K562 (cell line): ENCODE data around the gene PPP1R13L. TPM values are rescaled to one million over a fixed set of nuclear protein-coding genes. Genes with fewer than 3 reads are reported as not detected.

Source experiments
- CBX2 ChIP-seq: fragments of 200-600 bp; sonication (generic); IDR thresholded peaks from one replicate; pipeline ENCODE4 v1.6.1; 2012; ENCODE audit warnings: mild to moderate bottlenecking, low read length, inconsistent platforms; ENCODE audit not compliant: insufficient read depth, poor library complexity, severe bottlenecking
- DNMT1 ChIP-seq: fragments of 450-650 bp; IDR thresholded peaks from 2 replicates; pipeline ENCODE4 v1.6.1; 2016; ENCODE audit warnings: antibody characterized with exemption, mild to moderate bottlenecking
- ETS2 ChIP-seq: IDR thresholded peaks from 2 replicates; pipeline ENCODE4 v1.6.1; 2016; ENCODE audit warnings: borderline replicate concordance, missing genetic modification characterization, mild to moderate bottlenecking, moderate library complexity, missing compliant biosample characterization; ENCODE audit not compliant: poor library complexity, severe bottlenecking
- HNRNPUL1 ChIP-seq: fragments of 200-400 bp; formaldehyde crosslinking; IDR thresholded peaks from 2 replicates; pipeline ENCODE4 v1.6.1; 2017; ENCODE audit warnings: low read length
- ILK ChIP-seq: fragments of 450-650 bp; IDR thresholded peaks from 2 replicates; pipeline ENCODE4 v1.6.1; 2016; ENCODE audit warnings: missing genetic modification characterization, low read depth, mild to moderate bottlenecking, missing compliant biosample characterization, moderate library complexity, borderline replicate concordance
- KDM2B ChIP-seq: fragments of 250-450 bp; sonication (Bioruptor Pico); IDR thresholded peaks from 2 replicates; pipeline ENCODE4 v1.8.0; 2021; ENCODE audit warnings: mild to moderate bottlenecking, moderate library complexity
- NONO ChIP-seq, 2 experiments: fragments of 200-400 bp in 1 of 2; fragments of 450-650 bp in 1 of 2; formaldehyde crosslinking in 1 of 2; IDR thresholded peaks; 2 replicates each; pipeline ENCODE4 v1.6.1; 2017; ENCODE audit warnings: low read depth in 2 of 2, mild to moderate bottlenecking in 2 of 2, moderate library complexity in 2 of 2, low read length in 1 of 2
- PHF21A ChIP-seq: fragments of 450-650 bp; IDR thresholded peaks from 2 replicates; pipeline ENCODE4 v1.6.1; 2017; ENCODE audit warnings: low read depth, borderline replicate concordance
- PML ChIP-seq: IDR thresholded peaks from 2 replicates; pipeline ENCODE4 v1.6.1; 2012; ENCODE audit warnings: low read length, inconsistent platforms
- RFX1 ChIP-seq: fragments of 450-650 bp; IDR thresholded peaks from 2 replicates; pipeline ENCODE4 v1.6.1; 2016; ENCODE audit warnings: mild to moderate bottlenecking, moderate library complexity
- SETDB1 ChIP-seq: IDR thresholded peaks from one replicate; pipeline ENCODE4 v1.6.1; 2012; ENCODE audit warnings: low read length, control low read depth, inconsistent platforms
- THRB ChIP-seq: fragments of 450-650 bp; formaldehyde crosslinking; conservative IDR thresholded peaks from 2 replicates; pipeline ENCODE4 v1.4.0; 2022; ENCODE audit warnings: mild to moderate bottlenecking, missing genetic modification characterization
- TSC22D4 ChIP-seq: fragments of 450-650 bp; IDR thresholded peaks from 2 replicates; pipeline ENCODE4 v1.6.1; 2016; ENCODE audit warnings: missing genetic modification characterization, missing biosample characterization, control low read depth
- ZBED1 ChIP-seq: IDR thresholded peaks from 2 replicates; pipeline ENCODE4 v1.6.1; 2014
- ZNF146 ChIP-seq: IDR thresholded peaks from one replicate; pipeline ENCODE4 v1.6.1; 2018; ENCODE audit warnings: missing compliant biosample characterization; ENCODE audit not compliant: unreplicated experiment
- ZNF174 ChIP-seq: fragments of 250-450 bp; sonication (Bioruptor Pico); IDR thresholded peaks from 2 replicates; pipeline ENCODE4 v1.4.0; 2020; ENCODE audit warnings: mild to moderate bottlenecking
- ZNF239 ChIP-seq: fragments of 250-450 bp; sonication (Bioruptor Pico); IDR thresholded peaks from 2 replicates; pipeline ENCODE4 v1.4.0; 2020; ENCODE audit warnings: mild to moderate bottlenecking
- ZNF282 ChIP-seq: sonication (generic); formaldehyde crosslinking; IDR thresholded peaks from 2 replicates; pipeline ENCODE4 v1.8.1; 2023; ENCODE audit warnings: missing genetic modification reagents
- ZNF384 ChIP-seq: IDR thresholded peaks from 2 replicates; pipeline ENCODE4 v1.6.1; 2012; ENCODE audit warnings: low read depth, low read length, improper control_type of control experiment
- ZNF75A ChIP-seq: fragments of 450-650 bp; formaldehyde crosslinking; IDR thresholded peaks from 2 replicates; pipeline ENCODE4 v1.4.0; 2020; ENCODE audit warnings: mild to moderate bottlenecking
- ZNF785 ChIP-seq: fragments of 250-450 bp; sonication (Bioruptor Pico); IDR thresholded peaks from 2 replicates; pipeline ENCODE4 v1.4.0; 2020; ENCODE audit warnings: mild to moderate bottlenecking
- ZZZ3 ChIP-seq: fragments of 450-650 bp; IDR thresholded peaks from 2 replicates; pipeline ENCODE4 v1.6.1; 2016; ENCODE audit warnings: antibody characterized with exemption, mild to moderate bottlenecking, moderate library complexity
- polyA plus RNA-seq, 8 experiments: library from polyadenylated mRNA; depleted of rRNA in 4 of 8; stranded (reverse) in 5 of 8; unstranded in 3 of 8; fragments of >200 nt; fragmentation: Nextera tagmentation in 2 of 8; fragmentation: Illumina TruSeq in 1 of 8; extraction: Ambion mirVana in 2 of 8; extraction: Trizol in 1 of 8; gene quantifications; 2 replicates each; pipeline versions ENCODE4 v1.2.1 to v1.2.3, GENCODE V29; 2011 to 2014; ENCODE audit warnings: inconsistent platforms in 1 of 8, missing spikeins in 1 of 8
- total RNA-seq, 7 experiments: library from RNA; depleted of rRNA in 6 of 7; stranded (reverse); fragments of >200 nt in 6 of 7; fragmentation: Illumina TruSeq in 2 of 7; extraction: Trizol in 2 of 7; gene quantifications; 2 replicates each; pipeline versions ENCODE4 v1.2.1 to v1.2.3, GENCODE V29; 2011 to 2021; ENCODE audit warnings: low replicate concordance in 1 of 7
- TF ChIP-seq, protein P1 (sequence below): IDR thresholded peaks from 2 replicates; pipeline ENCODE4 v1.6.1; 2011; ENCODE audit not compliant: insufficient read length; ENCODE audit errors: extremely low read depth
- TF ChIP-seq, protein P2 (sequence below): sonication (generic); formaldehyde crosslinking; IDR thresholded peaks from 2 replicates; pipeline ENCODE4 v1.8.1; 2023; ENCODE audit warnings: missing genetic modification reagents, mild to moderate bottlenecking, borderline replicate concordance
- TF ChIP-seq, protein P3 (sequence below): sonication (generic); formaldehyde crosslinking; IDR thresholded peaks from 2 replicates; pipeline ENCODE4 v1.8.0; 2022; ENCODE audit warnings: mild to moderate bottlenecking, missing genetic modification reagents

Gene PPP1R13L
- total and polyA plus RNA-seq, 9 of the 15 experiments (the other 6 are each of a cell fraction or from before 2014, with no cell fraction given) = 0.32 to 6.7 (median 2.0) TPM

DNA sequence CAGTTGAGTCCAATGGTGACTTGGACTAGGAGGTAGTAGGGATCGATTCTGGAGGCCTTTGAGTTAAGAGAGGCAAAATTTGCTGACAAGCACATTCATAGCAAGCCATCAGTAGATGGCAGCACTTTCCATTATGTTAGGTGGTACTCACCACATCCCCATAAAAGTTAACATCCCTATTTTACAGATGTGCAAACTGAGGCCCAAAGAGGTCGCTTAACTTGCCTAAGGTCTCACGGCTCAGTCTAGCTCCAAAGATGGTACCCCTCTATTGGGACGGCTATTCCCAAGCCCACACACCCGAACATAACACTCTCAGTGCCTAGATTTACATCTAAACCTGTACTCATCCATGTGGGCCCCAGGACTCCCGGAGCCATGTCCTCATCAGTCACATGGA, 41.4 kb upstream of the PPP1R13L start (continued):
- TF ChIP-seq, protein P1, sequence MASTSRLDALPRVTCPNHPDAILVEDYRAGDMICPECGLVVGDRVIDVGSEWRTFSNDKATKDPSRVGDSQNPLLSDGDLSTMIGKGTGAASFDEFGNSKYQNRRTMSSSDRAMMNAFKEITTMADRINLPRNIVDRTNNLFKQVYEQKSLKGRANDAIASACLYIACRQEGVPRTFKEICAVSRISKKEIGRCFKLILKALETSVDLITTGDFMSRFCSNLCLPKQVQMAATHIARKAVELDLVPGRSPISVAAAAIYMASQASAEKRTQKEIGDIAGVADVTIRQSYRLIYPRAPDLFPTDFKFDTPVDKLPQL = no peak
- no peak for TF ChIP-seq ZNF146 (CRISPR knock-in tag)
- no peak for TF ChIP-seq ZZZ3
- TF ChIP-seq TSC22D4 (tag) = no peak
- no peak for TF ChIP-seq ZNF239 (CRISPR knock-in tag)
- TF ChIP-seq ILK (tag) = no peak
- TF ChIP-seq NONO (IDR thresholded peaks at IDR 0.05; ENCODE audit: low read depth in 2 of 2, low read length in 1 of 2) = no peak
- no peak for TF ChIP-seq ETS2 (tag)
- TF ChIP-seq THRB (CRISPR knock-in tag) = no peak
- no peak for TF ChIP-seq ZNF174 (CRISPR knock-in tag)
- TF ChIP-seq SETDB1 = no peak
- no peak for TF ChIP-seq ZNF785
- no peak for TF ChIP-seq ZNF282 (CRISPR knock-in tag)
- TF ChIP-seq, protein P2, sequence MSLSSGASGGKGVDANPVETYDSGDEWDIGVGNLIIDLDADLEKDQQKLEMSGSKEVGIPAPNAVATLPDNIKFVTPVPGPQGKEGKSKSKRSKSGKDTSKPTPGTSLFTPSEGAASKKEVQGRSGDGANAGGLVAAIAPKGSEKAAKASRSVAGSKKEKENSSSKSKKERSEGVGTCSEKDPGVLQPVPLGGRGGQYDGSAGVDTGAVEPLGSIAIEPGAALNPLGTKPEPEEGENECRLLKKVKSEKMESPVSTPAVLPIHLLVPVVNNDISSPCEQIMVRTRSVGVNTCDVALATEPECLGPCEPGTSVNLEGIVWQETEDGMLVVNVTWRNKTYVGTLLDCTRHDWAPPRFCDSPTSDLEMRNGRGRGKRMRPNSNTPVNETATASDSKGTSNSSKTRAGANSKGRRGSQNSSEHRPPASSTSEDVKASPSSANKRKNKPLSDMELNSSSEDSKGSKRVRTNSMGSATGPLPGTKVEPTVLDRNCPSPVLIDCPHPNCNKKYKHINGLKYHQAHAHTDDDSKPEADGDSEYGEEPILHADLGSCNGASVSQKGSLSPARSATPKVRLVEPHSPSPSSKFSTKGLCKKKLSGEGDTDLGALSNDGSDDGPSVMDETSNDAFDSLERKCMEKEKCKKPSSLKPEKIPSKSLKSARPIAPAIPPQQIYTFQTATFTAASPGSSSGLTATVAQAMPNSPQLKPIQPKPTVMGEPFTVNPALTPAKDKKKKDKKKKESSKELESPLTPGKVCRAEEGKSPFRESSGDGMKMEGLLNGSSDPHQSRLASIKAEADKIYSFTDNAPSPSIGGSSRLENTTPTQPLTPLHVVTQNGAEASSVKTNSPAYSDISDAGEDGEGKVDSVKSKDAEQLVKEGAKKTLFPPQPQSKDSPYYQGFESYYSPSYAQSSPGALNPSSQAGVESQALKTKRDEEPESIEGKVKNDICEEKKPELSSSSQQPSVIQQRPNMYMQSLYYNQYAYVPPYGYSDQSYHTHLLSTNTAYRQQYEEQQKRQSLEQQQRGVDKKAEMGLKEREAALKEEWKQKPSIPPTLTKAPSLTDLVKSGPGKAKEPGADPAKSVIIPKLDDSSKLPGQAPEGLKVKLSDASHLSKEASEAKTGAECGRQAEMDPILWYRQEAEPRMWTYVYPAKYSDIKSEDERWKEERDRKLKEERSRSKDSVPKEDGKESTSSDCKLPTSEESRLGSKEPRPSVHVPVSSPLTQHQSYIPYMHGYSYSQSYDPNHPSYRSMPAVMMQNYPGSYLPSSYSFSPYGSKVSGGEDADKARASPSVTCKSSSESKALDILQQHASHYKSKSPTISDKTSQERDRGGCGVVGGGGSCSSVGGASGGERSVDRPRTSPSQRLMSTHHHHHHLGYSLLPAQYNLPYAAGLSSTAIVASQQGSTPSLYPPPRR (CRISPR knock-in tag) = no peak
- no peak for TF ChIP-seq ZNF75A
- no peak for TF ChIP-seq HNRNPUL1
- TF ChIP-seq DNMT1 = no peak
- TF ChIP-seq PHF21A = no peak
- TF ChIP-seq KDM2B (CRISPR knock-in tag) = no peak
- peak; percentile 46 for TF ChIP-seq ZNF384
- no peak for TF ChIP-seq CBX2
- TF ChIP-seq PML = no peak
- TF ChIP-seq RFX1 = no peak
- TF ChIP-seq, protein P3, sequence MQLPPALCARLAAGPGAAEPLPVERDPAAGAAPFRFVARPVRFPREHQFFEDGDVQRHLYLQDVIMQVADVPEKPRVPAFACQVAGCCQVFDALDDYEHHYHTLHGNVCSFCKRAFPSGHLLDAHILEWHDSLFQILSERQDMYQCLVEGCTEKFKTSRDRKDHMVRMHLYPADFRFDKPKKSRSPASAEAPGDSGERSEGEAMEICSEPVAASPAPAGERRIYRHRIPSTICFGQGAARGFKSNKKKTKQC = no peak
- no peak for TF ChIP-seq ZBED1
